ENCODE results near the gene ACAP2. TPM values are rescaled to one million over a fixed set of nuclear protein-coding genes. Genes with fewer than 3 reads are reported as not detected.
A peak's percentile ranks its signal among the peaks of the same experiment; 100 is the strongest.

Gene ACAP2
- total and polyA plus RNA-seq, 2 donors (not counting 1 experiment from before 2014, with no cell fraction given), result 33.7 to 86.5 TPM

GRCh38 chr3:195352895-195353488 lies 89.8 kb downstream of the ACAP2 start:
- TF ChIP-seq CTCF (conservative IDR thresholded peaks at IDR 0.05 in 1 of 2, IDR thresholded peaks at IDR 0.05 in 1 of 2; ENCODE audit: low read depth in 1 of 2, low read length in 2 of 2) (no peak), EZH2 (IDR thresholded peaks at IDR 0.05; ENCODE audit: low read length, missing control alignments) (no peak)
- H3K4me3 ChIP-seq (replicated peaks in 1 of 4; ENCODE audit: control extremely low read depth in 1 of 4, insufficient read depth in 1 of 4, low read depth in 3 of 4, low read length in 4 of 4), result no peak overlapping the region
- no peak overlapping the region for H3K4me2 ChIP-seq (ENCODE audit: extremely low read depth, insufficient read depth, low read length)
- H3K9me3 ChIP-seq (ENCODE audit: control insufficient read depth, insufficient read depth, low read depth, low read length), result no peaks in the 10 kb centered on the region
- no peaks in the 10 kb centered on the region for H3K27me3 ChIP-seq (ENCODE audit: control insufficient read depth, insufficient read depth, low read length)
- no peak overlapping the region for H2AFZ ChIP-seq (ENCODE audit: low read length)
- no peaks in the 10 kb centered on the region for H3K79me2 ChIP-seq (ENCODE audit: control insufficient read depth, insufficient read depth, low read length)
- no peaks in the 10 kb centered on the region for H3K4me1 ChIP-seq (ENCODE audit: control insufficient read depth, extremely low read depth, insufficient read depth, low read length)
- peak; percentile 66 to 95 for DNase-seq (ENCODE audit: low read depth in 2 of 2)
- H3K27ac ChIP-seq (ENCODE audit: insufficient read depth, low read length), result peak overlapping the region; percentile 43
- H3K36me3 ChIP-seq (ENCODE audit: control insufficient read depth, insufficient read depth, low read length), result no peaks in the 10 kb centered on the region
- no peak overlapping the region for H3K9ac ChIP-seq (ENCODE audit: insufficient read depth, low read length)
- H4K20me1 ChIP-seq (ENCODE audit: control insufficient read depth, extremely low read depth, insufficient read depth, low read length), result no peaks in the 10 kb centered on the region

GRCh38 chr3:195348426-195349115 lies 94.2 kb downstream of the ACAP2 start:
- no peaks in the 10 kb centered on the region for H4K20me1 ChIP-seq (ENCODE audit: control insufficient read depth, extremely low read depth, insufficient read depth, low read length)
- H3K27ac ChIP-seq (ENCODE audit: insufficient read depth, low read length), result no peak overlapping the region
- H2AFZ ChIP-seq (ENCODE audit: low read length), result no peak overlapping the region
- H3K79me2 ChIP-seq (ENCODE audit: control insufficient read depth, insufficient read depth, low read length), result no peaks in the 10 kb centered on the region
- no peak overlapping the region for H3K4me2 ChIP-seq (ENCODE audit: extremely low read depth, insufficient read depth, low read length)
- no peak for DNase-seq (ENCODE audit: low read depth in 2 of 2)
- H3K36me3 ChIP-seq (ENCODE audit: control insufficient read depth, insufficient read depth, low read length), result no peaks in the 10 kb centered on the region
- TF ChIP-seq CTCF (conservative IDR thresholded peaks at IDR 0.05 in 1 of 2, IDR thresholded peaks at IDR 0.05 in 1 of 2; ENCODE audit: low read depth in 1 of 2, low read length in 2 of 2), result no peak
- no peak for TF ChIP-seq EZH2 (IDR thresholded peaks at IDR 0.05; ENCODE audit: low read length, missing control alignments)
- H3K9ac ChIP-seq (ENCODE audit: insufficient read depth, low read length), result no peak overlapping the region
- no peaks in the 10 kb centered on the region for H3K27me3 ChIP-seq (ENCODE audit: control insufficient read depth, insufficient read depth, low read length)
- H3K4me3 ChIP-seq (replicated peaks in 1 of 4; ENCODE audit: control extremely low read depth in 1 of 4, insufficient read depth in 1 of 4, low read depth in 3 of 4, low read length in 4 of 4), result no peak overlapping the region
- no peaks in the 10 kb centered on the region for H3K4me1 ChIP-seq (ENCODE audit: control insufficient read depth, extremely low read depth, insufficient read depth, low read length)
- H3K9me3 ChIP-seq (ENCODE audit: control insufficient read depth, insufficient read depth, low read depth, low read length), result no peaks in the 10 kb centered on the region

GRCh38 chr3:195337747-195338146 lies 105.1 kb downstream of the ACAP2 start:
- no peak overlapping the region for H3K27ac ChIP-seq (ENCODE audit: insufficient read depth, low read length)
- no peak overlapping the region for H3K4me2 ChIP-seq (ENCODE audit: extremely low read depth, insufficient read depth, low read length)
- TF ChIP-seq CTCF (conservative IDR thresholded peaks at IDR 0.05 in 1 of 2, IDR thresholded peaks at IDR 0.05 in 1 of 2; ENCODE audit: low read depth in 1 of 2, low read length in 2 of 2), result no peak
- TF ChIP-seq EZH2 (IDR thresholded peaks at IDR 0.05; ENCODE audit: low read length, missing control alignments), result no peak
- H3K4me1 ChIP-seq (ENCODE audit: control insufficient read depth, extremely low read depth, insufficient read depth, low read length), result no peaks in the 10 kb centered on the region
- no peak overlapping the region for H3K9ac ChIP-seq (ENCODE audit: insufficient read depth, low read length)
- DNase-seq (ENCODE audit: low read depth in 2 of 2), result no peak
- H3K9me3 ChIP-seq (ENCODE audit: control insufficient read depth, insufficient read depth, low read depth, low read length), result no peaks in the 10 kb centered on the region
- no peaks in the 10 kb centered on the region for H4K20me1 ChIP-seq (ENCODE audit: control insufficient read depth, extremely low read depth, insufficient read depth, low read length)
- H3K79me2 ChIP-seq (ENCODE audit: control insufficient read depth, insufficient read depth, low read length), result no peaks in the 10 kb centered on the region
- H3K36me3 ChIP-seq (ENCODE audit: control insufficient read depth, insufficient read depth, low read length), result no peaks in the 10 kb centered on the region
- no peaks in the 10 kb centered on the region for H3K27me3 ChIP-seq (ENCODE audit: control insufficient read depth, insufficient read depth, low read length)
- H3K4me3 ChIP-seq (replicated peaks in 1 of 4; ENCODE audit: control extremely low read depth in 1 of 4, insufficient read depth in 1 of 4, low read depth in 3 of 4, low read length in 4 of 4), result no peak overlapping the region
- H2AFZ ChIP-seq (ENCODE audit: low read length), result no peak overlapping the region

Data from fibroblast of lung (primary cell).